Progenitor cell of endocrine pancreas (in vitro differentiated cells): ENCODE results near the gene PRKAA2. TPM values are rescaled to one million over a fixed set of nuclear protein-coding genes. Genes with fewer than 3 reads are reported as not detected.

Source experiments
- DNase-seq: peaks from one replicate; pipeline ENCODE4 v3.0.0; 2021; ENCODE audit warnings: low spot score; ENCODE audit not compliant: unreplicated experiment
- H3K27ac Mint-ChIP-seq: 2 replicates; pipeline ENCODE4 v1.8.0; 2021; ENCODE audit warnings: mild to moderate bottlenecking, moderate library complexity, mixed read lengths
- H3K27me3 Mint-ChIP-seq: 2 replicates; pipeline ENCODE4 v1.8.0; 2021; ENCODE audit warnings: mixed read lengths
- H3K36me3 Mint-ChIP-seq: 2 replicates; pipeline ENCODE4 v1.8.0; 2022; ENCODE audit warnings: mixed read lengths; ENCODE audit not compliant: insufficient read depth
- H3K4me1 Mint-ChIP-seq: 2 replicates; pipeline ENCODE4 v1.8.0; 2021; ENCODE audit warnings: low read depth, mixed read lengths
- H3K4me3 Mint-ChIP-seq: 2 replicates; pipeline ENCODE4 v1.8.0; 2021; ENCODE audit warnings: low read depth, mild to moderate bottlenecking, moderate library complexity, mixed read lengths
- H3K9me3 Mint-ChIP-seq: 2 replicates; pipeline ENCODE4 v1.8.0; 2021; ENCODE audit warnings: low read depth, mixed read lengths
- CTCF ChIP-seq: fragments of 200-600 bp; sonication (generic); IDR thresholded peaks from one replicate; pipeline ENCODE4 v1.5.0; 2021; ENCODE audit warnings: antibody characterized with exemption, mild to moderate bottlenecking; ENCODE audit not compliant: unreplicated experiment
- total RNA-seq: library from RNA; stranded (reverse); gene quantifications from 2 replicates; pipeline ENCODE4 v1.2.1, GENCODE V29; 2021

The PRKAA2 gene
- total RNA-seq, 1 donor from 2014 or later = 8.6 TPM

GRCh38 chr1:56655991-56656613, 11.0 kb downstream of the PRKAA2 start:
- peaks cover 26% of the 10 kb centered on the region for H3K9me3 Mint-ChIP-seq
- DNase-seq = no peak
- peaks cover 21% of the 10 kb centered on the region for H3K36me3 Mint-ChIP-seq
- no peak for TF ChIP-seq CTCF
- no peak overlapping the region for H3K27ac Mint-ChIP-seq
- no peaks in the 10 kb centered on the region for H3K27me3 Mint-ChIP-seq
- no peaks in the 10 kb centered on the region for H3K4me1 Mint-ChIP-seq
- no peak overlapping the region for H3K4me3 Mint-ChIP-seq

GRCh38 chr1:56658254-56658653, 13.1 kb downstream of the PRKAA2 start:
- Mint-ChIP-seq H3K9me3 (peaks cover 26% of the 10 kb centered on the region), H3K27ac (no peak overlapping the region), H3K4me1 (no peaks in the 10 kb centered on the region), H3K36me3 (peaks cover 21% of the 10 kb centered on the region), H3K27me3 (no peaks in the 10 kb centered on the region), H3K4me3 (no peak overlapping the region)
- no peak for DNase-seq
- no peak for TF ChIP-seq CTCF

- Mint-ChIP-seq H3K4me1 (no peaks in the 10 kb centered on the region), H3K9me3 (peaks cover 26% of the 10 kb centered on the region), H3K27ac (no peak overlapping the region), H3K4me3 (no peak overlapping the region), H3K27me3 (no peaks in the 10 kb centered on the region), H3K36me3 (peaks cover 21% of the 10 kb centered on the region)
- no peak for TF ChIP-seq CTCF
- no peak for DNase-seq
These were observed 15.2 kb downstream of the PRKAA2 start for GRCh38 chr1:56660293-56660692.

GRCh38 chr1:56663846-56664245, 18.7 kb downstream of the PRKAA2 start:
- Mint-ChIP-seq H3K36me3 (no peaks in the 10 kb centered on the region), H3K27me3 (no peaks in the 10 kb centered on the region)
- DNase-seq = no peak

GRCh38 chr1:56665384-56665783, 20.3 kb downstream of the PRKAA2 start:
- H3K27me3 Mint-ChIP-seq = no peaks in the 10 kb centered on the region
- H3K27ac Mint-ChIP-seq = peak overlapping the region; percentile 47
- TF ChIP-seq CTCF = no peak
- H3K9me3 Mint-ChIP-seq = no peaks in the 10 kb centered on the region
- no peaks in the 10 kb centered on the region for H3K36me3 Mint-ChIP-seq
- DNase-seq = no peak
- peaks cover 2% of the 10 kb centered on the region for H3K4me1 Mint-ChIP-seq
- no peak overlapping the region for H3K4me3 Mint-ChIP-seq

More at GRCh38 chr1:56663846-56664245, 18.7 kb downstream of the PRKAA2 start:
- no peaks in the 10 kb centered on the region for H3K4me1 Mint-ChIP-seq
- no peak for TF ChIP-seq CTCF
- H3K4me3 Mint-ChIP-seq = no peak overlapping the region
- H3K9me3 Mint-ChIP-seq = no peaks in the 10 kb centered on the region
- H3K27ac Mint-ChIP-seq = no peak overlapping the region
